ENCODE data around the gene PLEKHM3.

DNA sequence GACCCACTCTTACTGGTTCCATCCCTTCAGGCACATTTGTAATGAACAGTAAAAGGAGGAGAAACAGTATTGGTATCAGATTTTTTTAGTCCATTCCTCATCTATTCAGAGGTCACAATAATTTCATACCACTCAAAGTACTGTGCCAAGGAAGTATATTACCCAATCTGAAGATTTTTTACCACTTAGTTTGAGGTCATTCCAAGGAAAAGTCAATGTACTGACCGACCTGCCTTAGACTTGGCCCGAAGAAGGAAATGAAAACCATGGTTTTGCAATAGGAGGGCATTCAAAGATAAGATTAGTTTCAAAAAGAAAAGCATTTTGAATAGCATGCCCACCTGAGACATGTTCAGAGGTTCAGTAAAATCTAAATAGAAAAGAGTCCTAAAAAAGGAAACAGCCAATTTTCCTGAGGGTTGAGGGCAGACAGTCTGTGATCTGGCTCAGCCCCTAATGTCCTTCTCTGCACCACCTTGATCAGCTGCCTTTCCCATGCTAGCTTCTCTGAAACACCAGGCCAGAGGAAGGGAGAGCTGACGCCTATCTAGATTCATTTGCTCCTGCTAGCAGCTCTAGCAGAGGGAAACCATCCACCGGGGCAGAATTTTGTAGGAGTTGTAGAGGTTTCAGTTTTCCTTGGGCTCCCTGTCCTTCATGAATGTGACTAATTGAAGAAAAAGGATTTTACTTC lies 148.3 kb downstream of the PLEKHM3 start:
- TF ChIP-seq JUNB (IDR thresholded peaks at IDR 0.05; ENCODE audit: unreplicated experiment) (no peak), CTCF (conservative IDR thresholded peaks at IDR 0.05; ENCODE audit: low read depth in 2 of 2) (no peak), EZH2phosphoT487 (IDR thresholded peaks at IDR 0.05; ENCODE audit: unreplicated experiment) (no peak), POLR2AphosphoS5 (IDR thresholded peaks at IDR 0.05; ENCODE audit: low read depth) (no peak), EZH2 (IDR thresholded peaks at IDR 0.05; ENCODE audit: low read depth, unreplicated experiment) (no peak), ZNF114 (CRISPR knock-in tag; IDR thresholded peaks at IDR 0.05) (no peak), CREB1 (CRISPR knock-in tag; IDR thresholded peaks at IDR 0.05; ENCODE audit: low read depth) (no peak), REST (IDR thresholded peaks at IDR 0.05; ENCODE audit: unreplicated experiment) (no peak), ETS1 (IDR thresholded peaks at IDR 0.05) (no peak), NANOG (IDR thresholded peaks at IDR 0.05; ENCODE audit: borderline replicate concordance) (no peak), STAT1 (IDR thresholded peaks at IDR 0.05; ENCODE audit: unreplicated experiment) (no peak), ZNF331 (CRISPR knock-in tag; IDR thresholded peaks at IDR 0.05; ENCODE audit: low read depth) (no peak)
- TF ChIP-seq, protein P1, sequence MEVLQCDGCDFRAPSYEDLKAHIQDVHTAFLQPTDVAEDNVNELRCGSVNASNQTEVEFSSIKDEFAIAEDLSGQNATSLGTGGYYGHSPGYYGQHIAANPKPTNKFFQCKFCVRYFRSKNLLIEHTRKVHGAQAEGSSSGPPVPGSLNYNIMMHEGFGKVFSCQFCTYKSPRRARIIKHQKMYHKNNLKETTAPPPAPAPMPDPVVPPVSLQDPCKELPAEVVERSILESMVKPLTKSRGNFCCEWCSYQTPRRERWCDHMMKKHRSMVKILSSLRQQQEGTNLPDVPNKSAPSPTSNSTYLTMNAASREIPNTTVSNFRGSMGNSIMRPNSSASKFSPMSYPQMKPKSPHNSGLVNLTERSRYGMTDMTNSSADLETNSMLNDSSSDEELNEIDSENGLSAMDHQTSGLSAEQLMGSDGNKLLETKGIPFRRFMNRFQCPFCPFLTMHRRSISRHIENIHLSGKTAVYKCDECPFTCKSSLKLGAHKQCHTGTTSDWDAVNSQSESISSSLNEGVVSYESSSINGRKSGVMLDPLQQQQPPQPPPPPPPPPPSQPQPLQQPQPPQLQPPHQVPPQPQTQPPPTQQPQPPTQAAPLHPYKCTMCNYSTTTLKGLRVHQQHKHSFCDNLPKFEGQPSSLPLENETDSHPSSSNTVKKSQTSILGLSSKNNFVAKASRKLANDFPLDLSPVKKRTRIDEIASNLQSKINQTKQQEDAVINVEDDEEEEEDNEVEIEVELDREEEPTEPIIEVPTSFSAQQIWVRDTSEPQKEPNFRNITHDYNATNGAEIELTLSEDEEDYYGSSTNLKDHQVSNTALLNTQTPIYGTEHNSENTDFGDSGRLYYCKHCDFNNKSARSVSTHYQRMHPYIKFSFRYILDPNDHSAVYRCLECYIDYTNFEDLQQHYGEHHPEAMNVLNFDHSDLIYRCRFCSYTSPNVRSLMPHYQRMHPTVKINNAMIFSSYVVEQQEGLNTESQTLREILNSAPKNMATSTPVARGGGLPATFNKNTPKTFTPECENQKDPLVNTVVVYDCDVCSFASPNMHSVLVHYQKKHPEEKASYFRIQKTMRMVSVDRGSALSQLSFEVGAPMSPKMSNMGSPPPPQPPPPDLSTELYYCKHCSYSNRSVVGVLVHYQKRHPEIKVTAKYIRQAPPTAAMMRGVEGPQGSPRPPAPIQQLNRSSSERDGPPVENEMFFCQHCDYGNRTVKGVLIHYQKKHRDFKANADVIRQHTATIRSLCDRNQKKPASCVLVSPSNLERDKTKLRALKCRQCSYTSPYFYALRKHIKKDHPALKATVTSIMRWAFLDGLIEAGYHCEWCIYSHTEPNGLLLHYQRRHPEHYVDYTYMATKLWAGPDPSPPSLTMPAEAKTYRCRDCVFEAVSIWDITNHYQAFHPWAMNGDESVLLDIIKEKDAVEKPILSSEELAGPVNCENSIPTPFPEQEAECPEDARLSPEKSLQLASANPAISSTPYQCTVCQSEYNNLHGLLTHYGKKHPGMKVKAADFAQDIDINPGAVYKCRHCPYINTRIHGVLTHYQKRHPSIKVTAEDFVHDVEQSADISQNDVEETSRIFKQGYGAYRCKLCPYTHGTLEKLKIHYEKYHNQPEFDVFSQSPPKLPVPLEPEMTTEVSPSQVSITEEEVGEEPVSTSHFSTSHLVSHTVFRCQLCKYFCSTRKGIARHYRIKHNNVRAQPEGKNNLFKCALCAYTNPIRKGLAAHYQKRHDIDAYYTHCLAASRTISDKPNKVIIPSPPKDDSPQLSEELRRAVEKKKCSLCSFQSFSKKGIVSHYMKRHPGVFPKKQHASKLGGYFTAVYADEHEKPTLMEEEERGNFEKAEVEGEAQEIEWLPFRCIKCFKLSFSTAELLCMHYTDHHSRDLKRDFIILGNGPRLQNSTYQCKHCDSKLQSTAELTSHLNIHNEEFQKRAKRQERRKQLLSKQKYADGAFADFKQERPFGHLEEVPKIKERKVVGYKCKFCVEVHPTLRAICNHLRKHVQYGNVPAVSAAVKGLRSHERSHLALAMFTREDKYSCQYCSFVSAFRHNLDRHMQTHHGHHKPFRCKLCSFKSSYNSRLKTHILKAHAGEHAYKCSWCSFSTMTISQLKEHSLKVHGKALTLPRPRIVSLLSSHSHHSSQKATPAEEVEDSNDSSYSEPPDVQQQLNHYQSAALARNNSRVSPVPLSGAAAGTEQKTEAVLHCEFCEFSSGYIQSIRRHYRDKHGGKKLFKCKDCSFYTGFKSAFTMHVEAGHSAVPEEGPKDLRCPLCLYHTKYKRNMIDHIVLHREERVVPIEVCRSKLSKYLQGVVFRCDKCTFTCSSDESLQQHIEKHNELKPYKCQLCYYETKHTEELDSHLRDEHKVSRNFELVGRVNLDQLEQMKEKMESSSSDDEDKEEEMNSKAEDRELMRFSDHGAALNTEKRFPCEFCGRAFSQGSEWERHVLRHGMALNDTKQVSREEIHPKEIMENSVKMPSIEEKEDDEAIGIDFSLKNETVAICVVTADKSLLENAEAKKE (CRISPR knock-in tag; IDR thresholded peaks at IDR 0.05): no peak

All from GM23338 (cell line).